Spleen (tissue), 11 donors: ENCODE data around the gene PPP5C. TPM values are rescaled to one million over a fixed set of nuclear protein-coding genes. Genes with fewer than 3 reads are reported as not detected.

Experiments
- DNase-seq: peaks from one replicate; pipeline ENCODE4 v3.0.0-alpha.2; 2020
- H3K27ac ChIP-seq, 8 donors: fragments of 200-600 bp; sonication (generic) in 7 of 8; 1 replicate in 4 of 8; 2 replicates in 4 of 8; pipeline versions ENCODE4 v1.5.0 to v1.8.0; 2016 to 2021; ENCODE audit warnings: inconsistent platforms in 4 of 8, mild to moderate bottlenecking in 4 of 8, moderate library complexity in 1 of 8
- H3K27me3 ChIP-seq, 7 donors: fragments of 200-600 bp; sonication (generic) in 6 of 7; replicated peaks in 1 of 7; 1 replicate in 4 of 7; 2 replicates in 3 of 7; pipeline versions ENCODE4 v1.5.0 to v1.8.0; 2016 to 2021; ENCODE audit warnings: inconsistent platforms in 3 of 7, mild to moderate bottlenecking in 1 of 7
- H3K36me3 ChIP-seq, 6 donors: fragments of 200-600 bp; sonication (generic) in 5 of 6; 1 replicate in 4 of 6; 2 replicates in 2 of 6; pipeline versions ENCODE4 v1.5.0 to v1.8.0; 2016 to 2021; ENCODE audit warnings: inconsistent platforms in 2 of 6
- H3K4me1 ChIP-seq, 6 donors: fragments of 200-600 bp; sonication (generic) in 5 of 6; 1 replicate in 3 of 6; 2 replicates in 3 of 6; pipeline versions ENCODE4 v1.5.0 to v1.8.0; 2016 to 2021; ENCODE audit warnings: inconsistent platforms in 3 of 6
- H3K4me3 ChIP-seq, 8 donors: fragments of 200-600 bp; sonication (generic) in 7 of 8; 1 replicate in 4 of 8; 2 replicates in 4 of 8; pipeline versions ENCODE4 v1.5.0 to v1.8.0; 2016 to 2021; ENCODE audit warnings: inconsistent platforms in 4 of 8, mild to moderate bottlenecking in 4 of 8, moderate library complexity in 2 of 8
- H3K9me3 ChIP-seq, 8 donors: fragments of 200-600 bp; sonication (generic) in 7 of 8; 1 replicate in 4 of 8; 2 replicates in 4 of 8; pipeline versions ENCODE4 v1.5.0 to v1.8.0; 2016 to 2021; ENCODE audit warnings: inconsistent platforms in 4 of 8
- CTCF ChIP-seq, 11 experiments: fragments of 200-600 bp in 7 of 11; fragments of 450-650 bp in 4 of 11; sonication (generic) in 4 of 11; IDR thresholded peaks in 8 of 11; conservative IDR thresholded peaks in 3 of 11; 1 replicate in 7 of 11; 2 replicates in 4 of 11; pipeline versions ENCODE4 v1.4.0 to v1.8.0; 2016 to 2021; ENCODE audit warnings: antibody characterized with exemption in 11 of 11, inconsistent platforms in 4 of 11, mild to moderate bottlenecking in 1 of 11
- POLR2A ChIP-seq, 3 donors: fragments of 450-650 bp; IDR thresholded peaks; one replicate each; pipeline ENCODE4 v1.5.1; 2017; ENCODE audit warnings: antibody characterized with exemption in 3 of 3, mild to moderate bottlenecking in 1 of 3
- POLR2AphosphoS5 ChIP-seq, 3 donors: sonication (generic); formaldehyde crosslinking; IDR thresholded peaks; one replicate each; pipeline ENCODE4 v1.5.1; 2017; ENCODE audit warnings: antibody characterized with exemption in 3 of 3
- WGBS, 5 donors: extraction: QIAGEN DNeasy Blood & Tissue Kit in 3 of 5; methylation state at CpG; one replicate each; pipeline versions ENCODE4 v1.1.5 to v1.1.7; 2013 to 2018; 5-methylcytosine and 5-hydroxymethylcytosine counted together
- intact Hi-C: fragments of 100-400 bp; cut with DNase I; formaldehyde crosslinking; loops from one replicate; pipeline ENCODE4 v1.15.0; 2023; ENCODE audit warnings: low total_unique reads
- polyA plus RNA-seq, 3 donors: library from polyadenylated mRNA; stranded (reverse); fragments of 200-250 nt; gene quantifications; one replicate each; pipeline ENCODE4 v1.2.1, GENCODE V29; 2013
- total RNA-seq, 7 donors: library from RNA; depleted of rRNA in 3 of 7; stranded (reverse); fragments of >200 nt in 3 of 7; fragmentation: NEBNext Ultra II Directional in 4 of 7; extraction: Animal tissue kit (Norgen Biotek cat#: 25700) in 4 of 7; gene quantifications; one replicate each; pipeline versions ENCODE4 v1.1.0 to v1.2.1, GENCODE V29; 2016 to 2021
- donor health status: healthy with polysubstance abuse.
- donor health status: DM: no; HTN: no; CAD: no; lungs with moderate emphysema.
- donor health status: DM: no; HTN: no; CAD: no.
- donor health status: Bipolar disorder and iron deficiency.
- donor health status: healthy.
- donor health status: DM: no; HTN: no; CAD: no.
- donor health status: DM: yes; HTN: yes; CAD: no.

The PPP5C gene
- total and polyA plus RNA-seq, 10 donors = 26.5 to 87.3 (median 68.6) TPM

GRCh38 chr19:46409191-46409590 lies 62.3 kb downstream of the PPP5C start:
- Histone ChIP-seq H3K27me3 (peaks cover 0 to 98% (median 57%) of the 10 kb centered on the region in 7 donors), H3K36me3 (no peaks in the 10 kb centered on the region), H3K9me3 (no peaks in the 10 kb centered on the region), H3K27ac (peak overlapping the region in 1 of 8 donors; percentile 12), H3K4me1 (peaks cover 6 to 50% (median 24%) of the 10 kb centered on the region in 6 donors), H3K4me3 (no peak overlapping the region)
- intact Hi-C loops = no loop called here
- TF ChIP-seq POLR2A (IDR thresholded peaks at IDR 0.05) (no peak), CTCF (IDR thresholded peaks at IDR 0.05 in 8 of 11, conservative IDR thresholded peaks at IDR 0.05 in 3 of 11) (no peak), POLR2AphosphoS5 (IDR thresholded peaks at IDR 0.05) (no peak)
- WGBS, 5 donors = 49 to 88% (median 74%) methylated on average over 3 of the region's 3 CpGs
- DNase-seq = no peak

- 77 to 88% (median 84%) methylated on average over 13 of the region's 13 CpGs for WGBS, 5 donors
- intact Hi-C loops = no loop called here
- DNase-seq = no peak
- Histone ChIP-seq H3K27ac (no peak overlapping the region), H3K36me3 (no peaks in the 10 kb centered on the region), H3K27me3 (peaks cover 0 to 98% (median 44%) of the 10 kb centered on the region in 7 donors), H3K4me3 (no peak overlapping the region), H3K4me1 (peaks cover 0 to 38% (median 14%) of the 10 kb centered on the region in 6 donors), H3K9me3 (no peaks in the 10 kb centered on the region)
- no peak for TF ChIP-seq CTCF (IDR thresholded peaks at IDR 0.05 in 8 of 11, conservative IDR thresholded peaks at IDR 0.05 in 3 of 11)
- TF ChIP-seq POLR2A (IDR thresholded peaks at IDR 0.05) = no peak
- TF ChIP-seq POLR2AphosphoS5 (IDR thresholded peaks at IDR 0.05) = no peak
Observed at GRCh38 chr19:46410205-46411087, 63.6 kb downstream of the PPP5C start.

- peaks cover 3 to 44% (median 20%) of the 10 kb centered on the region in 6 donors for H3K4me1 ChIP-seq
- H3K4me3 ChIP-seq = peak overlapping the region in 3 of 8 donors; percentile 28 to 61 (median 45)
- H3K9me3 ChIP-seq = no peaks in the 10 kb centered on the region
- DNase-seq = no peak
- WGBS, 5 donors = 75 to 81% (median 81%) methylated on average over 10 to 13 of the region's 13 CpGs
- intact Hi-C loops = no loop called here
- H3K36me3 ChIP-seq = no peaks in the 10 kb centered on the region
- no peak overlapping the region for H3K27ac ChIP-seq
- TF ChIP-seq CTCF (IDR thresholded peaks at IDR 0.05 in 8 of 11, conservative IDR thresholded peaks at IDR 0.05 in 3 of 11) = no peak
- TF ChIP-seq POLR2A (IDR thresholded peaks at IDR 0.05) = no peak
- TF ChIP-seq POLR2AphosphoS5 (IDR thresholded peaks at IDR 0.05) = no peak
- peaks cover 0 to 98% (median 36%) of the 10 kb centered on the region in 7 donors for H3K27me3 ChIP-seq
Observed at GRCh38 chr19:46411088-46411924, 64.4 kb downstream of the PPP5C start.
